T-helper 17 cell (primary cell): ENCODE results near the gene FAN1. TPM values are rescaled to one million over a fixed set of nuclear protein-coding genes. Genes with fewer than 3 reads are reported as not detected.
A peak's percentile ranks its signal among the peaks of the same experiment; 100 is the strongest.

Experiments
- ATAC-seq: fragments of 150-1000 bp; cut with Tn5 transposase; 2 replicates; pipeline ENCODE4 v1.10.0; 2021; ENCODE audit warnings: mild to moderate bottlenecking, moderate library complexity
- DNase-seq, 3 donors: peaks; one replicate each; pipeline versions ENCODE4 v3.0.0 to v3.0.0-alpha.2; 2020 to 2021
- H3K9me3 ChIP-seq: one replicate; pipeline ENCODE4 v1.7.0; 2013; ENCODE audit warnings: low read length, mild to moderate bottlenecking; ENCODE audit not compliant: control insufficient read depth, poor library complexity, severe bottlenecking
- H3K27ac Mint-ChIP-seq: one replicate; pipeline ENCODE4 v1.8.0; 2022; ENCODE audit warnings: mild to moderate bottlenecking, moderate library complexity, mixed read lengths
- H3K27me3 Mint-ChIP-seq: one replicate; pipeline ENCODE4 v1.8.0; 2022; ENCODE audit warnings: mixed read lengths
- H3K36me3 Mint-ChIP-seq: one replicate; pipeline ENCODE4 v1.8.0; 2022; ENCODE audit warnings: low read depth, mixed read lengths
- H3K4me1 Mint-ChIP-seq: one replicate; pipeline ENCODE4 v1.8.0; 2022; ENCODE audit warnings: mild to moderate bottlenecking, mixed read lengths
- H3K4me3 Mint-ChIP-seq: one replicate; pipeline ENCODE4 v1.8.0; 2022; ENCODE audit warnings: mild to moderate bottlenecking, moderate library complexity, mixed read lengths
- total RNA-seq, 4 donors: library from RNA in 2 of 4; stranded (reverse) in 2 of 4; gene quantifications; one replicate each; pipeline ENCODE4 v1.2.3 and lab custom pipeline; 2022 to 2026

FAN1 gene
- total RNA-seq, 2 donors from 2014 or later = 23.2 to 28.4 TPM

- peaks cover 17% of the 10 kb centered on the region for H3K36me3 Mint-ChIP-seq
- DNase-seq (no peak), ATAC-seq (no peak)
- peak overlapping the region; percentile 41 for H3K27ac Mint-ChIP-seq
- H3K27me3 Mint-ChIP-seq = no peaks in the 10 kb centered on the region
- no peak overlapping the region for H3K4me3 Mint-ChIP-seq
- H3K9me3 ChIP-seq = no peaks in the 10 kb centered on the region
- H3K4me1 Mint-ChIP-seq = peaks cover 49% of the 10 kb centered on the region
Measured at GRCh38 chr15:30984542-30984941, 80.8 kb downstream of the FAN1 start.

GRCh38 chr15:30985081-30985531 is 81.4 kb downstream of the FAN1 start:
- H3K4me3 Mint-ChIP-seq = no peak overlapping the region
- no peak for DNase-seq
- peaks cover 16% of the 10 kb centered on the region for H3K36me3 Mint-ChIP-seq

GRCh38 chr15:30990036-30990435 is 86.3 kb downstream of the FAN1 start:
- DNase-seq (no peak), ATAC-seq (no peak)
- H3K9me3 ChIP-seq = no peaks in the 10 kb centered on the region
- peak overlapping the region; percentile 97 for H3K4me3 Mint-ChIP-seq
- peaks cover 24% of the 10 kb centered on the region for H3K4me1 Mint-ChIP-seq
- H3K27ac Mint-ChIP-seq = peak overlapping the region; percentile 91
- no peaks in the 10 kb centered on the region for H3K27me3 Mint-ChIP-seq
- H3K36me3 Mint-ChIP-seq = peaks cover 3% of the 10 kb centered on the region

More at GRCh38 chr15:30985081-30985531, 81.4 kb downstream of the FAN1 start:
- Mint-ChIP-seq H3K27ac (peak overlapping the region; percentile 41), H3K27me3 (no peaks in the 10 kb centered on the region), H3K4me1 (peaks cover 46% of the 10 kb centered on the region)
- ATAC-seq = no peak
- H3K9me3 ChIP-seq = no peaks in the 10 kb centered on the region

- DNase-seq = no peak
- Mint-ChIP-seq H3K27ac (peak overlapping the region; percentile 91), H3K27me3 (no peaks in the 10 kb centered on the region), H3K4me1 (peaks cover 21% of the 10 kb centered on the region), H3K4me3 (peak overlapping the region; percentile 97), H3K36me3 (peaks cover 3% of the 10 kb centered on the region)
- ATAC-seq = no peak
- H3K9me3 ChIP-seq = no peaks in the 10 kb centered on the region
Measured at GRCh38 chr15:30990446-30991254, 86.9 kb downstream of the FAN1 start.

- no peaks in the 10 kb centered on the region for H3K9me3 ChIP-seq
- H3K4me3 Mint-ChIP-seq = peak within 1 kb of the TSS; percentile 97
- peaks cover 3% of the 10 kb centered on the region for H3K36me3 Mint-ChIP-seq
- ATAC-seq = peak; percentile 93
- no peaks in the 10 kb centered on the region for H3K27me3 Mint-ChIP-seq
- H3K27ac Mint-ChIP-seq = peak within 1 kb of the TSS; percentile 91
- H3K4me1 Mint-ChIP-seq = peaks cover 18% of the 10 kb centered on the region
- DNase-seq = peak; percentile 63 to 72 (median 67)
Measured at GRCh38 chr15:30991255-30992235, 87.8 kb downstream of the FAN1 start, which contains the start of gene MTMR10. Gene MTMR10, minus strand, starts transcription at chr15:30991628. Its CDS starts 122 bp downstream, at chr15:30991506.

GRCh38 chr15:30992249-30992864 is 88.6 kb downstream of the FAN1 start:
- DNase-seq = no peak
- no peak for ATAC-seq
- H3K4me1 Mint-ChIP-seq = peaks cover 14% of the 10 kb centered on the region
- H3K27ac Mint-ChIP-seq = peak overlapping the region; percentile 60
- H3K27me3 Mint-ChIP-seq = no peaks in the 10 kb centered on the region
- peaks cover 3% of the 10 kb centered on the region for H3K36me3 Mint-ChIP-seq
- H3K4me3 Mint-ChIP-seq = peak overlapping the region; percentile 84
- no peaks in the 10 kb centered on the region for H3K9me3 ChIP-seq

Other genes starting within 250 kb of the FAN1 start
- 10 to 100 TPM; 33.3 to 38.6 TPM for gene MTMR10, start 87.7 kb downstream of the FAN1 start, total RNA-seq
- gene TRPM1, start 197.8 kb downstream of the FAN1 start, total RNA-seq = not detected